HG02642 (cell line): Measurements from ENCODE around the gene CER1.
"Not testable (repeated sequence)": the region's sequence is repeated elsewhere in the genome, so short reads cannot be mapped to it uniquely, and the experiment has no call there.

Experiments used
- ATAC-seq: cut with Tn5 transposase; IDR thresholded peaks from one replicate; pipeline ENCODE4 v1.9.1; 2021; ENCODE audit warnings: mild to moderate bottlenecking; ENCODE audit not compliant: unreplicated experiment, poor library complexity

The CER1 gene

DNA sequence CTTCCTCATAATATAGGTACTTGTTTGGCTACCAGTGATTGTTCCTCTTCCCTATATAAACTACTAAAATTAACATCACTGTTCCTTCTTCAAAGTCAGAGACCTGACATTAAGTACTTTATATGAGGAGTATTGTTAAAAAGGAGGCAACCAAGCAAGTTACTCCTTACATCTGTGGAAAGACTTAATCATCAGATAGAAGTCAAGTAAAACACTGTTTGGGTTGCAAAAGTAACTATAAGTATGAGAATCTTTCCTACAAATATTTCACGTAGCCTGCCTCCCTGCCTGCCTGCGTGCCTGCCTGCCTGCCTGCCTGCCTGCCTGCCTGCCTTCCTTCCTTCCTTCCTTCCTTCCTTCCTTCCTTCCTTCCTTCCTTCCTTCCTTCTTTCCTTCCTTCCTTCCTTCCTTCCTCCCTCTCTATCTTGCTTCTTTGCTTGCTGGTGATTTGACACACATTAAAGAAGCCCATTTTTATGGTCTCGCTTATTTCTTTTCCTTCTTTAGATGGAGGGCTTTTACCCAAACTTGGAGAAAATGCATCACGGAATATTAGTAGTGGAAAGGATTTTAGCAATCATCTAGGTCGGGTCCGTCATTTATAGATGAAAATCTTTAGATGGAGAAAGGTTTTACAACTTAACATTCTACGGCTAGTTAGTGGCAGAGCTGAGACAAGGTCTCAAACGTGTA, 3.2 kb downstream of the CER1 start:
- ATAC-seq = no peak

DNA sequence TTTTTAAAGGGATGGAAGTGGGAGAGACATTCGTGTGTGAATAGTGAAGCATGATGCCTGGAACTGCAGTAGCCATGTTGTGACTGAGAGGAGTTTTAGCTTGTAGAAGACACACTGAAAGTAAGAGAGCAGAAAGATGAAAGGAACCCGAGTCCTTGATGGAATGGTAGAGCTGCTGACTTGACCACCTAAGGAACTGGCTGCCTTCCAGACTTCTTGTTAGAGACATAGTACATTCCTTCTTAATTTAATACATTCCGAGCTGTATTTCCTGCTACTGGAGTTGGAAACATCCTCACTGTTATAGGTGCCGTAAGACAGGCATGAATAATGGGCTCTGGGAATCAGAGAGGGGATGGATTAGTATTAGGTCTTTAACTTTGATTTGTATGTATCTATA, 7.4 kb downstream of the CER1 start:
- no peak for ATAC-seq

DNA sequence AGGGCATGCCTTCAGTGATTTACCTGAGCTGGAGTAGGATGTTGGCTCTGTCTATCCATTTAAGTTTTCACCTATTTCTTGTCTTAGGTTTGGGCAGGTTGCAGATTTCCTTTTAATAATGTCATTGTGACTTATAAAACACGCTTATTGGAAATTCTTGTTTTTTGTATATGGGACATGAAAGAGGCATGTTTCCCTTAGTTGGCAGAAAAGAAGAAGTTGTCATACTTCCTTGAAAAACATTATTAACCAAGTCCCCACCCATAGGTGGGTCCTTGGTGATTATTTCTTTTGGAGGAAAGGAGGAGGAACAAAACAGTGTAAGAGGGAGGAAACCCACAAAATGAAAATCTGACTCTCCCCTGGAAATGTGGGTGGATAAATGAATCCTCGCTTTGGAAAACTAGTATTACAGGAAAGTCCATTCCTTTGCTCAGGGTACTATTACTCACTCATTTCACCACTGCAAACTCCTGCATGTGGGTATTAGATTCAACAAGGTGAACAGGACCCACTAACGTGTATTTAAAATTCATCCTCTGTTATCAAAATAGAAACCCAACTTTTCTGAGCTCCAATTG, 9.3 kb downstream of the CER1 start:
- no peak for ATAC-seq

DNA sequence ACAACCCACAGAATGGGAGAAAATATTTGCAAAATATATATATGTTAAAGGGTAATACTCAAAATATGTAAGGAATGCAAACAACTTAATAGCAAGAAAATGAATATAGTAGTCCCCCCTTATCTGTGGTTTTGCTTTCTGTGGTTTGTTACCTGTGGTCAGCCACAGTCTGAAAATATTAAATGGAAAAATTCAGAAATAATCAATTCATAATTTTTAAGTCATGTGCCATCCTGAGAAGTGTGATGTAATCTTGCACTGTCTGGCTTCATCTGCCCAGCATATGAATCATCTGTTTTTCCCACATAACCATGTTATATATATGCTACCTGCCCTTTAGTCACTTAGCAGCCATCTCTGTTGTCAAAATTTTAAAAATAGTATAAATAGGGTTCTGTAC, 11.7 kb downstream of the CER1 start:
- ATAC-seq = no peak

DNA sequence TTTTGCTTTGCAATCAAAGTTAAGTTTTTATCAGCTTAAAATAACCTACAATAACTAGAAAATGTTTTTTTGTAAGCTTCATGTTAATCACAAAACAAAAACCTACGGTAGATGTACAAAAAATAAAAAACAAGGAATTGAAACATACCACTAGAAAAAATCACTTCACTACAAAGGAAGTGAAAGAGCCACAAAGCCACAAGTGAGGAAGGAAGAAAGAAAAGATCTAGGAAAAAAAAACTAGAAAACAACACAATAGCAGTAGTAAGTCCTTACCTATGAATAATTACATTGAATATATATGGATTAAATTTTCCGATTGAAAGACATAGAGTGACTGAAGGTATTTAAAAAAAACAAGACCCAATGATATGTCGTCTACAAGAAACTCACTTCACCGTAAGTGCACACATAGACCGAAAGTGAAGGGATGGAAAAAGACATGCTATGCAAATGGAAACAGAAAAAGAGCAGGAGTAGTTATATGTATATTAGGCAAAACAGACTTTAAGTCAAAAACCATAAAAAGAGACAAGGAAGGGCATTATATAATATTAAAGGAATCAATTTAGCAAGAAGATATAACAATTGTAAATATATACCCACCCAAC, 15.9 kb downstream of the CER1 start:
- peak; percentile 77 for ATAC-seq

DNA sequence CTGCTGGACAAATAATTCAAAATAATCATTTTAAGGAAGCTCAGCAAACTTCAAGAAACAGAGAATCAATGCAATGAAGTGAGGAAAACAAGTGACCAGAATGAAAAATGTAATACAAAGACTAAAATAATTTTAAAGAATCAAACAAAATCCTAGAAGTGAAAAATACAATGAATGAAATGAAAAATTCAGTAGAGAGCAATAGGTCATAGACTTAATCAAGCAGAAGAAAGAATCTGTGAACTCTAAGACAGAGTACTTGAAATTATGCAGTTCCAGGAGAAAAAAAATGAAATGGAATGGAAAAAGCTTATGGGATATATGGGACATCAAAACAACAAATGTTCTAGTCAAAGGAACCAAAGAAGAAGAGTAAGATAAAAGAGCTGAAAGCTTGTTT, 17.5 kb downstream of the CER1 start:
- no peak for ATAC-seq

DNA sequence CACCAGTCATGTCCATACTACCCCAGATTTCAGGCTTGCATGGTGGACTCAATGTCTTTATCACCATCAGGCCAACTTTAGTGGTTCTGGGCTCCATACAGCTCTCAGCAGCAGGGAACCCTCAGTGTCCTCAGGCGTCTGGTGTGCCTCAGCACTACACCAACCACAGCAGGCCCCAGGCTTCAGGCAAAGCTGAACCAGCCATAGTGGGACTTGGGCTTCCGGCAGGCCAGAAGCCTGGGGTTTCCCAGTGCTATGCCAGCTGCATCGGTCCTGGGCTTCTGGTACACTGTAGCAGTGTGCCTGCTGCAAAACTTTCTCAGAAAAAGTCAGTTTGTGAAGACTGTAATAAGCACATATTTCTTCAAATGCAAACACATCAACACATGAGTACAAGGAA, 18.3 kb downstream of the CER1 start:
- ATAC-seq = no peak

DNA sequence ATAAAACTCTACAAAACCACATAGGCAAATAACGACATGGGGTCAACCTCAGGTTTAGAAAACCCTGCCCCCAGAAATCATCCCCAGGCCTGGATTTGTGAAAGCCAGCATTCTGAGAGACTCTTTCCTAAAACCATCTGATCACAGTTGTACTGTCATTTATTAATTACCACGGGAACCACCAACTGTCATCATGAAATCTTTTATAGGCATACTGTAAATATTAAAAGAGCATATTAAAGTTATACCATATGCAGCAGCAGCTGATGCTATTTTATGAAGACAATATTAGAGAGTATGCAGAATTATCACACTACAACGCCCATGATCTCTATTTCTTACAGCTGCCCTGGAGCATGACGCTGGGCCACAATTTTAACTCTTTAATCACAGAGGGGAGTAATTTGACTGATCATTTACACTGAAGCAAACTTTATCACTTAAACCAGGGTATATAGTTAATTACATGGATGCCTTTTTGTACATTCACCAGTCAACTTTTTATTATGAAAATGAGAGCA, 20.3 kb downstream of the CER1 start:
- ATAC-seq = no peak

DNA sequence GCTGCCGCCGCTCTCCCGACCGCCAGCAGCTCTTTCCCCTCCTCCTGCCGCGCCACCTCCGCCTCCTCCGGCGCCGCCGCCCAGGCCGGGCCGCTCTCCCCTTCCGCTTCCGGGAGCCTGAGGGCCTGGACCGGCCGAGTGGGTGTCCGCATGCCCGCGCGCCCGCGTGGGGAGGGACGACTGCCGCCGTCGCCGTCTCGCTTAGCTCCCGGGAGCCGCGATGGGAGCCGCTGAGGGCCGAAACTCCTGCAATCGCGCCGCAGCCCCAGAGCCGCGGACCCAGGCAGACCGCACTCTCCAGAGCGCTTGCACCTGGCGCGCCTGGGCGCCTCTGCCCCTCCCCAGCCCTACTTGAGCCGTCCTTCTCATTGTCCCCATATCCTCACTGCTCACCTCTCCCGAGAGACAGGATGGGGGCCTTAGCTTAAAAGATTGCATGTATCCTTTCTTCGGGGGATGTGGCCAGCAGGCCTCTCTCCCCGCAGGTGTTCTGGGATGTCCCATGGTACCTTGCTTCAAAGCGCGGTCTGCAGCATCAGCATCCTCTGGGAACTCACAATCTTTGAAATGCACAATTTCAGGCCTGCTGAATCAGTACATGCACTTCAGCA, 29.2 kb downstream of the CER1 start, which contains the start of gene ZDHHC21:
Gene ZDHHC21 (minus strand): TSS at position 182 of the 611 bp plus-strand sequence. CDS start 19,092 bp downstream, outside the sequence.
- ATAC-seq = peak; percentile 89

DNA sequence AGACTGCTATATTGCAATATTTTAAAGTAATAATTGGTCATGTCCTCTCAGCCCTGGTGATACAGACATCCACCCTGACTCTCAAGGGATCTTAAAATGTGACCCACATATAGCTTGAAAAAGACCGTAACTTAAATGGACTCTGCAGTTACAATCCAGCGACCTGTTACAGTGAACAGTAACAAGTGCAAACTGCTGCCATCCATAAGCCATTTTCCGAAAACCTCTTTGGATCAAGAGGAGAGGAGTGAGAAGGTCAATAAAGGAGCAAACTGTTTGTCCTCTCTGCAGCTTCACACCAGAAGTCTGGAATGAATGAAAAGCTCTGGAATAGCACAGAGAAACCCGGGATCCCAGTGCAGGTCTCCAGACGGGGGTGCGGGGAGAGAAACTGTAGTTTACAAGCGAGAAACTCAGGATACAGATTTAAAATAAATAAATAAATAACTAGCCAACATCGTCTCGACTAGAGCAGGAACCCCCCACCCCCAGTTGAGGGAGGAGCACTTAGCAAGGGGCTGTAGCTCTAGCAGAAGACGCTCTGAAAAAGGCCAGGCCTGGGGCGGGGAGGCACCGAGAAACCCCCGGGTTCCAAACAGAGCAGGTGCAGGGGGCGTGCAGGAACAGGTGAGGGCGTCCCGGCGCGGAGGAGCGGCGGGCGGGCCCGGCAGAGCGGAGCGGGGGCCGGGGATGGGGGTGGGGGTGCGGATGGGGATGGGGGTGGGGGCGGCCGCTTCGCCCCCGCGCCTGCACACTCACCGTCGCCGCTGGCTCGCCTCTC, 29.9 kb downstream of the CER1 start:
- ATAC-seq = peak; percentile 57

DNA sequence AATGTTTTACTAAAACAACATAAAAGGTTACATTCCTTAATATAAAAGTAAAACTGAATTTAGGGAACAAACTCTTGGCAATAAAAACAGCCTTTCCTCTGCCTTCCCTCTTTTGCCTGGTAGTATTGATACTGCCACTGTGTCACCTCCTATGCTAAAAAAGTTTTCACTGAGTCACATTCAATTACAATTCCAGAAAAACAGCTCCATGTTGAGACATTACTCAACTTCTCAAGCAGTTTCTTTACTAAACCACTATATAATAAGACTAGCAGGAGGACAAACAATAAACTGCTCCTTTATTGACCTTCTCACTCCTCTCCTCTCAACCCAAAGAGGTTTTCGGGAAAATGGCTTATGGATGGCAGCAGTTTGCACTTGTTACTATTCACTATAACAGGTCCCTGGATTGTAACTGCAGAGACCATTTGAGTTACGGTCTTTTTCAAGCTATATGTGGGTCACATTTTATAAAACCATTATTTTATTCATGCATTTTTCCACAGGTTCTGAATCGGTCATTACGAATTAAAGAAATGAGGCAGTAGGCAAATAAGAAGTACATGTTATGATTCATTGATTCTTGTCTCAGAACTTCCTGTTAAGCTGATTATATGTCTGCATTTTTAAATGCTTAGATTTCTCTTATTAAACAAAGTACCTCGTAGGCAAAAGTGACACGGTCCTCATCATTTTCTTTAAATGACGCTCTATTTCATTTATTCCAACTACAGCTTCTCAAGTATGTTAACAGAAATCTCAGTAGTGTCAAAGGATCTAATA, 31.4 kb downstream of the CER1 start:
- no peak for ATAC-seq

DNA sequence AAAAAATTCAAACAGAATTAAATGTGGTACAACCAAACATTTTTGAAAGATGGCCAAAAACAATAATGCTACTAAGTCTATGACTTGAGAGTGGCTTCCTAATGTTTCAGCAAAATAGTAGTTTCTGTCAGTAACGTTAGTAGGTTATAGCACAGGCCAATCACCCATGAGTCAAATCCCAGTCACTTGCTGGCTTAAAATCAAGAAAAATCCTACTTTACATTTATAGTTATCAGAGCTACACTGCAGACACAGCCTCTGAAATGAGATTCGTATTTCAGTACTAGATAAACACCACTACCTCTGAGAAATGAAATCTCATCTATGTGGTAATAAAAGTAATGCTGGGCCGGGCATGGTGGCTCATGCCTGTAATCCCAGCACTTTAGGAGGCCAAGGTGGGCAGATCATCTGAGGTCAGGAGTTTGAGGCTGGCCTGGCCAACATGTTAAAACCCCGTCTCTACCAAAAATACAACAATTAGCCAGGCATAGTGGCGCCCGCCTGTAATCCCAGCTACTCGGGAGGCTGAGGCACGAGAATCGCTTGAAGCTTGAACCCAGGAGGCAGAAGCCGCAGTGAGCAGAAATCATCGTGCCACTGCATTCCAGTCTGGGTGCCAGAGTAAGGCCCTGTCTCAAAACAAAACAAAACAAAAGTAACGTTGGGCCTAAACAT, 35.4 kb downstream of the CER1 start:
- no peak for ATAC-seq

DNA sequence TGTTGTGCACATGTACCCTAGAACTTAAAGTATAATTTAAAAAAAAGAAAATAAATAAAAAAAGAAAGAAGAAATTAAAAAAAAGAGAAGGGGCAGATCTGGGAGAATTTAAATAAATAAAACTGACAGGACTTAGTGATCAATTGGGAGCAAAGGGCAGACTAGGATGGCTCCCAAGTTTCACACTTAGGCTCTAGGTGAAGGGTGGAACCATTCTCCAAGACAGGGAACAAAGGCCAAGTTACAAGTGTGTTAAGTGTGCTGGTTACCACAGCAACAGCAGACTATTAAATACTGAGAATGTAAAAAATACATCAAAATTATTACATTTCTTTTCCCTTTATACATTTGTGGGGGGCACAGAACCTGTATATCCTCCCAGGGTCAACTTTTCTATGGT, 36.4 kb downstream of the CER1 start:
- ATAC-seq = no peak

DNA sequence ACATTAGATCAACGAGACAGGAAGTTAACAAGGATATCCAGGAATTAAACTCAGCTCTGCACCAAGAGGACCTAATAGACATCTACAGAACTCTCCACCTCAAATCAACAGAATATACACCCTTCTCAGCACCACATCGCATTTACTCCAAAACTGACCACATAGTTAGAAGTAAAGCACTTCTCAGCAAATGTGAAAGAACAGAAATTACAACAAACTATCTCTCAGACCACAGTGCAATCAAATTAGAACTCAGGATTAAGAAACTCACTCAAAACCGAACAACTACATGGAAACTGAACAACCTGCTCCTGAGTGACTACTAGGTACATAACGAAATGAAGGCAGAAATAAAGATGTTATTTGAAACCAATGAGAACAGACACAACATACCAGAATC, 39.9 kb downstream of the CER1 start:
- ATAC-seq = not testable (repeated sequence)

DNA sequence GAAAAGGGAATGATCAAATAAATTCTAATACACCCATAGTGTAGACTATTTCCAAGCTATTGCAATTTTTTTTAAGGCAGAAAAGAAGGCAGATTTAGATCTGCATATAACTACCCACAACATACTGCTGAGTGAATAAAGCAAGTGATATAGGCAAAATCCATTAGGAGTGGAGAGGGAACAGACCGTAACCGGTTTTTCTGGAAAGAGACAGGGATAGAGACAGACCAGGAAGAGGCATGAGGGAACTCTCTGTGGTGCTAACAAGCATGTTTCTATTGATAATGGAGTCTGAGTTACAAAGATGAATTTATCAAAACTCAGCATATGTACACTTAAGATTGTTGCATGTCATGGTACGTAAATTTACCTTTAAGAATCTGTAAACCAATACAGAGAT, 43.8 kb downstream of the CER1 start:
- no peak for ATAC-seq

DNA sequence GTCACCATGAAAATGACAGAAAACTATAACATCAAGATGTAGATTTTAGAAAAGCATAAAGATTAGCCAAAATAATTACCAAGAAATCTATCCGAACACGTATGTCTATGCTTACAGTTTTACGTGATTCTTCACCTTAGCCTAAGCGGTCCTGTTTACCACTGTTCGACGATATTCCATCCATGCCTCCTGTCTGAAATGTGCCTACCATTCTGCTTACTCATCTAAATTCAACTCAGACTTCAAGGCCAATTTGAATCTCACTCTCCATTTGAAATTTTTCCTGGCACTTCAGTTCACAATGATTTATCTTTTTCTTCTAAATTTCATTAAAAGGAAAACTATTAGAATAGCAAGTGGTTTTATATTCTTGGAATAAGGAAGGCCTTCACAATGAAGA, 44.7 kb downstream of the CER1 start:
- no peak for ATAC-seq

DNA sequence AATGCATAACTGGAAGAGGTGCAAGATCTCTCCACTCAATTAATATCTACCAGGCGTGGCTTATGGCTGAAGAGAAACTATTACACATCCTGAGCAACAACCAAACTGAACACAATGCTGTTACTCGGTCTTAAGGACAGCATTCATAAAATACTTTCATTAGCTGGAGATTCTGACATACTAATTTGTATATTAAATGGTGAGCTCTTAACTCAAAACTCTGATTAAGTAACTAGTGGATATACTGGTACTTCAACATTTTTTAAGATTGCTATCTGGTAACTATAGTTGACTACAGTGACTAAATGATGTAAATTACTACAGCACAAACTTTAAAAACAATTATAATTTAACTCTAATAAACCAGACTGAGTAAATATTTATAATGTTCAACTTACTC, 45.1 kb downstream of the CER1 start:
- ATAC-seq = no peak

DNA sequence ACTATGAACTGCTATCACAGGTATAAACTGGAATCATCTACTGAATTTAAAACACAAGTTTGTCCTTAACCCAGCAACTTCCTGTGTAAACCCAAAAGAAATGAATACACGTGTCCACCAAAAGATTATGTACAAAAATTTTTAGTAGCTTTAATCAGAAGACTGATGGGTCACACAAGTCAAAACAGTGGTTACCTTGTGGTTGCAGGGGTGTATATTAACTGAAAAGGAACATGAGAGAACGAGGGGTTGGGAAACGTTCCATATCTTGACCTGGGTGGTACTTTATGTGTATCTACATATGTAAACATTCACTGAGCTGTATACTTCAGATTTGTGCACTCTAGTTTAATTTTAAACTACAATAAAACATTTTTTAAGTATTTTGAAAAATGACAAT, 47.9 kb downstream of the CER1 start:
- no peak for ATAC-seq

DNA sequence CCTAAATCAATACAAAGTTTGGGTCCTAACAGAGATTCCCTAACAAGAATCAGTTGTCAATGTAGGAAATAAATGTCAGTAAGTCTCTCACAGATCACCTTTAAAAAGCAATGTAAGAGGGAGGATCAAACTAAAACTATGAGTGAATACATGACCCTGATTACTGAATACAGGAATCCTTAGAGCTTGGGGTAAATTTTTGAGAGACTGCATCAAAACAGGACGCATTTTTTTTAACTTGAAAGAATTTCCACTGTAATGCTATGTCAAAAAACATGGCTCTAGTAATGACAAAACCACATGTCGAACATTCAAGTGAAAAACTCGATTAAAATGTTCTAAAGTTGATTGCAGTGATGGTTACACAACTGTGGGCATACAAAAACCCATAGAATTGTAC, 51.2 kb downstream of the CER1 start:
- ATAC-seq = no peak
